ENCODE data around the gene GSTP1.
"Not testable (repeated sequence)": the region's sequence is repeated elsewhere in the genome, so short reads cannot be mapped to it uniquely, and the experiment has no call there.

The GSTP1 gene

DNA sequence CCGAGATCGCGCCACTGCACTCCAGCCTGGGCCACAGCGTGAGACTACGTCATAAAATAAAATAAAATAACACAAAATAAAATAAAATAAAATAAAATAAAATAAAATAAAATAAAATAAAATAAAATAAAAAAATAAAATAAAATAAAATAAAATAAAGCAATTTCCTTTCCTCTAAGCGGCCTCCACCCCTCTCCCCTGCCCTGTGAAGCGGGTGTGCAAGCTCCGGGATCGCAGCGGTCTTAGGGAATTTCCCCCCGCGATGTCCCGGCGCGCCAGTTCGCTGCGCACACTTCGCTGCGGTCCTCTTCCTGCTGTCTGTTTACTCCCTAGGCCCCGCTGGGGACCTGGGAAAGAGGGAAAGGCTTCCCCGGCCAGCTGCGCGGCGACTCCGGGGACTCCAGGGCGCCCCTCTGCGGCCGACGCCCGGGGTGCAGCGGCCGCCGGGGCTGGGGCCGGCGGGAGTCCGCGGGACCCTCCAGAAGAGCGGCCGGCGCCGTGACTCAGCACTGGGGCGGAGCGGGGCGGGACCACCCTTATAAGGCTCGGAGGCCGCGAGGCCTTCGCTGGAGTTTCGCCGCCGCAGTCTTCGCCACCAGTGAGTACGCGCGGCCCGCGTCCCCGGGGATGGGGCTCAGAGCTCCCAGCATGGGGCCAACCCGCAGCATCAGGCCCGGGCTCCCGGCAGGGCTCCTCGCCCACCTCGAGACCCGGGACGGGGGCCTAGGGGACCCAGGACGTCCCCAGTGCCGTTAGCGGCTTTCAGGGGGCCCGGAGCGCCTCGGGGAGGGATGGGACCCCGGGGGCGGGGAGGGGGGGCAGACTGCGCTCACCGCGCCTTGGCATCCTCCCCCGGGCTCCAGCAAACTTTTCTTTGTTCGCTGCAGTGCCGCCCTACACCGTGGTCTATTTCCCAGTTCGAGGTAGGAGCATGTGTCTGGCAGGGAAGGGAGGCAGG lies at the start of gene GSTP1:
Gene GSTP1, plus strand, starts transcription at position 566 of the 958 bp plus-strand sequence. Its CDS starts 32 bp downstream, at position 598.
- peak; percentile 85 to 94 (median 92) for DNase-seq

DNA sequence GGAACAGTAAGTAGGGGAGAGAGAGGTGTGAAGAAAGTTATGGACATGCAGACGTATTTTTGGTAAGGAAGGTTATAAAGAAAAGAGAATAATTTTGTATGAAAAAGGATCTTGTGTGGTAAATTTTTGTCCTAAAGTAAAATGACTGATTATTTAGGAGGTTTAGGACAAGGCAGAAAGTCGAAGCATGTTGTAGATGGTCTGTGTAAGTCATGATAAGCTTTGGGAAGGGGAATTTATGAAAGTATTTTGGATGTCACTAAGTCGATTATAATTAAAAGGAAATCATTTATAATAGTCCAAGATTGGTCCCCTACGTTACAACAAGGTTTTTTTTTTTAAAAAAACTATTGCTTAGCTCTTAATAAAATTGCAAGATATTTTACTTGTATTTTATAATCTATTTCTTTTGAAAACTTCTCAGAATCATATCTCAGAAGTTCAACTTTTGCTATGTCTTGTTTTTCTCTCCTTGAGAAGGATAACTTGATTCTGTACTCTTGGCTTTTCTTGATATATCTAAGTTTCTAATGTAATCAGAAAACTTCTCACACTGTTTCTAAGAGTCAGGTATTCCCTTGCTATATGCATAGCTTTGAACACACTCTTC lies 49.4 kb upstream of the GSTP1 start:
- no peak for DNase-seq

DNA sequence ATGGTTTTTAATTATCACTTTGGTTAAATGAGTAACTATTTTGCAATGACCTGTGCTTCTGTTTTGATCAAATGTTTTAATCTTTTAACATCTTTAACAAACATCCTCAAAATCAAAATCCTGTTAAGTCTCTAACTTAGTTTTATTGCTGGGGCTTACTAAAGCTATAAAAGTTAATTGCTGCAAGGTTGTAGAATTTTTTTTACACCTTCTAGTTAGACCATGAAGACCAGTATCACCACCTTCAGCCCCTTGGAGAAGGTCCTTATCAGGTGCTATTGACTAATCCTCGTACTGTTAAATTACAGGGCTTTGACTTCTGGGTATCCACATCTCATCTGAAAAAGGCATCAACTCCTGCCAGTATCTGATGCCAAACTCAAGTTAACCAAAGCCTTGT lies 48.1 kb upstream of the GSTP1 start:
- DNase-seq, result no peak

DNA sequence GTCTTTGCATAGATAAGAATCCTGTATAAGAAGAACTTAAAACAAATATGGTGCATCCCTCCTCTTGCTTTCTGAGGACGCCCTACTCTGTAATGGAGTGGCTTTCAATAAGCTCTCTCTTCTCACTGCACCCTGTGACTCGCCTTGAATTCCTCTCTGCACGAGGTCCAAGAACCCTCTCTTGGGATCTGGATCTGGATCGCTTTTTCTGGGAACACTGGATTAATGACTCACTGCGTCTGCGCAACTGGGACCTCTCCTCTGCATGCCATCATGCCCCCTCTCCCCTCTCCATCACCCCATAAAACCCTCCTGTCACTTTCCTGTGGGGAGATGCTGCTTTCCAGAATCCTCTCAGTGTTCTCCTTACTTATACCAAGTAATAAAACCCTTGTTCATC lies 45.3 kb upstream of the GSTP1 start:
- no peak for DNase-seq

DNA sequence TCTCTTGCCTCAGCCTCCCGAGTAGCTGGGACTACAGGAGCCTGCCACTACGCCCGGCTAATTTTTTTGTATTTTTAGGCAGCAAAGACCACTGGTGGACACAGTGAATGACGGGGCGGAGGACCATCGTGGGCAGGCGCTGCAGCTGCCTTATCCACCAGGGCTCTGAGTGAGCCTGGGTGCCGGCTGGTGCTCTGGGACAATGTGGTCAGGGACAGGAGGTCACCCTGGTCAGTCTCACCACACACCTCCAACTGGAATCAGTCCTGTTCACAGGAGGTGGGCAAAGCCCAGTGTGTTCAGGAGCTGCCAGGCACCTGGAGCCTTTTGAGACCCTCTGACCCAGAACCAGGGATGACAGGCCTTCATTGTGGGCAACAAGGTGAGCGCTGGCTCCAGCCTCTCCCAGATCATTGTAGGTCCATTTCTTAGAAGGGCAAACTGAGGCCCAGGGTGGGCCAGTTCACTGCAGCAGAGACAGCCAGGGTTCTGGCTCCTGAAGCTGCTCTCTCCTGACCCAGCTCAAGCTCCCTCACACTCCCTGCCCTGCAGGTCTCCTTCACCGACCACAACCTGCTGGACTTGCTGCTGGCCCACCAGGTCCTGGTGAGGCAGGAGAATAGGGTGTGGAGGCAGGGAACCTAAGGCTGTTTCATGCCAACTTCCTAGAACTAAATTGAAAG lies 44.6 kb upstream of the GSTP1 start:
- DNase-seq, result no peak

DNA sequence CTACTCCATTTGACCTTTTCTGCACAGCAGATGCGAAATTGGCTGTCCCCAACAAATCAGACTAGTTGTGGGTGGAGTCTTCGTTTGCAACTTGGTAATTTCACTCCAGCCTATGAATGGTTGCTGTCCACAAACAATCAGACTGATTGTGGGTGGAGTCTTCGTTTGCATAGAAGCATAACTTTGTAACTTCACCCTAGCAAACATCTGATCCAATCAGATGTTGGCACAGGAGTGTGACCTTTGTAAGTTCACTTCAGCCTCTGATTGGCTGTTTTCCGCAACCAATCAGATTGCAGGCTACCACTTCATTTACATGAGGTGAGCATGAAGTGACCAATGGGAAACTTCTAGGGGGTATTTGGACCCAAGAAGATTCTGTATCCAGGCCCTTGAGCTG lies 44.1 kb upstream of the GSTP1 start:
- no peak for DNase-seq

DNA sequence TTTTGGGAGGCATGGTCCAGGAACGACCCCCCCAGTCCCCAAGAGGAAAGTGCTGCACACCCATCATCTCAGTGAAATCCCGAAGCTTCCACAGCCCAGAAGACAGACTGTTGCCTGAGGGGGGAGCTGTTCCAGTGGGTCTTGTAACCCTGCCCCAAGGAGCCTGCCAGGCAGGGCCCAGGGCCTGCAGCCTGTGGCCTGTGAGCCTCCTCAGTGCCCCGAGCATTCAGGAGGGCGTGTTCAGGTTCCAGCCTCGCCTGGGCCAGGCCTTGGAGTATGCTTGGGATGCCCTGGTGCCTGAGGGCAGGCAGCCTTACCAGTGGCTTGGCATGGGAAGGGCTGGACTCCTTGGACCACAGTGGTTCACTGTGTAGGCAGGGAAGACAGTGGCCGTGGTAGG lies 42.4 kb upstream of the GSTP1 start:
- DNase-seq, result no peak

DNA sequence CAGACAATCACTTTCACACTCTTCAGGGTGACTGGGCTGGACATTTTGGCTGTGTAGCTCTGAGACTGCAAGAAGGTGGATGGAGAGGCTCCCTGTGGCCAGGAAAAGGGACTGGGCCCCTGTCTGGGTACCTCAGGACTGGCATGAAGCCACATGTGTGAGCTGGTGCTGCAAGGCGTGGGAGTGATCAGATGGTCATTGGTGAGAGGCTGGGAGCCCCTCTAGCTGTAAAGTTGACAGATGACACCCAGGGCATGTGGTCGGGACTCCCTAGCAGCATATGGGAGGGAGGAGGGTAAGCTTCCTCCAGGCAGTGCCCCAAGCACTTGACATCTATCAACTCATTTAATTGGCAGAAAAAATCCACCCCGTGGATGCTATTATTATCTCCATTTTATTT lies 41.4 kb upstream of the GSTP1 start:
- no peak for DNase-seq

DNA sequence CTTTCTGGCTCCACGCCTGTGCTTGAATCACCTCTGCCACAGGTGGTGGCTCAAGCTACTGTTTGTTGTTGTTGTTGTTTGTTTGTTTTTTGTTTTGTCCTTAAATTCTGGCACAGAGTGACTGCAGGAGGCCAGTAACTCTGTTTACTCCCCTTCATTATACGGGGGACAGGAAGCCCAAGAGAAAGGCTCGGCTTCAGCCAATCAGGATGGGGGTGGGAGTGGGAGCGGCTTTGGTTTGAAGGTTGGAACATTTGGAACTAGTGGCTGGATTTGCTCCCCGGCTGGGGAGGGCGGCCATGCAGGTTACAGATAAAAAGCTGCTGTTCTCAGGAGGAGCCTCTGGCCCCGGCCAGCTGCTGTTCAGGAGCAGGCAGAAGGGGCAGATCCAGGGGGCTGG lies 40.6 kb upstream of the GSTP1 start:
- no peak for DNase-seq

DNA sequence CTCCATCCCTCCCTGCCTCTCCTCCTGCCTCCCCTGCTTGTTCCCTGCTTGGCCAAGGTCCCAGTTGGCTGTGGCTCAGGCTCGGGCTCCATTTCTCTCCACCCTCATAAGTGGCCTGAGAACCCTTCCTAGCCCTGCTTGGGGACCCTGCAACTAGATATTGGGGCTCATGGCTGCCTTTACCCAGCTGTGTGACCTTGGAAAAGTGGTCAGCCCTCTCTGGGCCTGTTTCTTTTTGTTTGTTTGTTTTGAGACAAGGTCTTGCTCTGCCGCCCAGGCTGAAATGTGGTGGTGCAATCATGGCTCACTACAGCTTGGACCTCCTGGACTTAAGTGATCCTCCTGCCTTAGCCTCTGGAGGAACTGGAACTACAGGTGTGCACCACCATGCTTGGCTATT lies 40.0 kb upstream of the GSTP1 start:
- DNase-seq, result no peak

DNA sequence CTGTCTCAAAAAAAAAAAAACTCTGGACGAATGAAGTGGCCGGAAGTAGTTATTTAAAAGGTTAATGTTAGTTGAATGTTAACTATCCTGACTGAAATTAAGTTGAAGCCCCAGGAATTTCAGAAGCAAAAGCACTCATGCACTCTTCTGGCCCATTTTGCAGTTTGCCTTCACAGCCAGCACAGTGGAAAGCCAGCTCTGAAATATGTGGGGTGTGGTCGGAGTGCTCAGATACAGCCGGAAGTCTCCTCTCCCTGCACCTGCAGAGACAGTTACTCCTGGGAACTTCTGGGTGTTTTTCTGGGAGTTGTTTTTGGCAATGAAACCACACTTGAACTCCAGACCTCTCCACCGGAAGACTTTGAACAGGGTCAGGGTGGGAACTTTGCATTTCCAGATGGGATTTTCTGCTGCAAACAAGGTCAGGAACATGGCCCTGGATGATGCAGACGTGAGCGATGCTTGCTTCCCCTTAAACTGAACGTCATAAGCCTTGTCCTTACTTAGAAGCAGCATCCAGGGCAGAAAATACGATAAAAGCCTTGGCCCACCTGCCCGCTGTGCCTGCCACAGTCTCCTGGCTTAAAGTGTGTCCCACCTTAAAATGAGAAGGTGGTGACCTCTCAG lies 38.9 kb upstream of the GSTP1 start:
- no peak for DNase-seq

DNA sequence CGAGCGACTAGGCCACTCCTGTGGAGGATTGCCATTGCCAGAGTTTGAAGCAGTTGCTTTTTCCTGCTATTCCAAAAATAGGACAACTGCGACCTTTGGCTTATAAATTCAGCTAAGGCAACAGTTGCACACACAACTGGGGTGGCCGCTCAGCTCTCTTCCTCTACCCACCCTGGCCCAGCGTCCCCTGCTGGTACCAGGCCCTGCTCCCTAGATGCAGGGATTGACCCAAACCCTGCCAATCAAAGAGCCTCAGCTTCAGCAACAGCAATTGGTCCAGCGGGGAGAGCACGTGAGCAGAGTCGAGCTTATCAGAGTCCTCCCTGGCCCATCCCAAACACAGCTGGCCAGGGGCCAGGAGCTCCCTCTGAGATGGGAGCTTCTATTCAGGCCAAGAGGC lies 38.3 kb upstream of the GSTP1 start:
- no peak for DNase-seq

DNA sequence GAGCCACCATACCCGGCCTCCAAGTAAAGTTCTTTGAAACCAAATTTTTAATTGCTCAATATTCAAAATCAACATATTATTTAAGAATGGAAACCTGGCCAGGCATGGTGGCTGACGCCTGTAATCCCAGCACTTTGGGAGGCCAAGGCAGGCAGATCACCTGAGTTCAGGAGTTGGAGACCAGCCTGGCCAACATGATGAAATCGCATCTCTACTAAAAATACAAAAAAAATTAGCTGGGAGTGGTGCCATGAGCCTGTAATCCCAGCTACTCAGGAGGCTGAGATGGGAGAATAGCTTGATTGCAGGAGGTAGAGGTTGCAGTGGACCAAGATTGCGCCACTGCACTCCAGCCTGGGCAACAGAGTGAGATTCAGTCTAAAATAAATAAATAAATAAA lies 35.5 kb upstream of the GSTP1 start:
- not testable (repeated sequence) for DNase-seq

DNA sequence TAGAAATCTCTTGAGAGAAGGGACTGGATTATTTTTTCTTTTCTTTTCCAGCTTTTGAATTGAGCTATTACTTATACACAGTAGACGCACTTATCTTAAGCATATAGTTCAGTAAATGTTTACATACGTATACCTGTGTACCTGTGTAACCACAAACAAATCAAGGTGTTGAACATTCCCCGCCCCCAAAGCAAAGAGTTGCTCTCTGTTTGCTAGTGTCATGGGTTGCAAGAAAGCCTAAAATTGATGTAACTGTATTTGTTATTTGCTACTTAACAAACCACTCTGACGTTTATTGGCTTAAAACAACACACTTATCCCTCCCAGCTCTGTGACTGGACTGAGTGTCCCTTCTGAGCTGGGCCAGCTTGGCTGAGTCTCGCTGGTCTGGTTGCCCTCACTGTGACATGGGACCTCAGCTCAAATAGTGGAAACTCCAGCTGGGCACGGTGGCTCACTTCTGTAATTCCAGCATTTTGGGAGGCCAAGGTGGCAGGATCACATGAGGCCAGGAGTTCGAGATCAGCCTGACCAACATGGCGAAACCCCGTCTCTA lies 35.0 kb upstream of the GSTP1 start:
- DNase-seq, result no peak

DNA sequence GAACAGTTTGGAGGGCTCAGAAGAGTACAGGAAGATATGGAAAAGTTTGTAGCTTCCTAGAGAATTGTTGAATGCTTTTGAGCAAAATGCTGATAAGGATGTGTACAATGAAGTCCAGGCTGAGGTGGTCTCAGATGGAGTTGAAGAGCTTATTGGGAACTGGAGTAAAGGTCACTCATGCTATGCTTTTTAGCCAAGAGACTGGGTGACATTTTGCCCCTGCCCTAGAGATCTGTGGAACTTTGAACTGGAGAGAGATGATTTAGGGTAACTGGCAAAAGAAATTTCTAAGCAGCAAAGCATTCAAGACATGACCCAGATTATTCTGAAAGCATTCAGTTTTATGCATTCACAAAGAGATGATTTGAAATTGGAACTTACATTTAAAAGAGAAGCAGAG lies 32.5 kb upstream of the GSTP1 start:
- DNase-seq, result no peak

DNA sequence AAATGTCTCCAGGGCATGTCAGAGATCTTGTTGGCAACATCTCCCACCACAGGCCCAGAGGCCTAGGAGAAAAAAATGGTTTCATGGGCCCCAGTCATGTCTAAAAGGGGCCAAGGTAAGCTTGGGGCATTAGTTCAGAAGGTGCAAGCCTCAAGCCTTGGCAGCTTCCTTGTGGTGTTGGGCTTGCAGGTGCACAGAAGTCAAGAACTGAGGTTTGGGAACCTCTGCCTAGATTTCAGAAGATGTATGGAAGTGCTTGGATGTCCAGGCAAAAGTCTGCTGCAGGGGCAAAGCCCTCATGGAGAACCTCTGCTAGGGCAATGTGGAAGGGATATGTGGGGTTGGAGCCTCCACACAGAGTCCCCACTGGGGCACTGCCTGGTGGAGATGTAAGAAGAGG lies 31.9 kb upstream of the GSTP1 start:
- not testable (repeated sequence) for DNase-seq

DNA sequence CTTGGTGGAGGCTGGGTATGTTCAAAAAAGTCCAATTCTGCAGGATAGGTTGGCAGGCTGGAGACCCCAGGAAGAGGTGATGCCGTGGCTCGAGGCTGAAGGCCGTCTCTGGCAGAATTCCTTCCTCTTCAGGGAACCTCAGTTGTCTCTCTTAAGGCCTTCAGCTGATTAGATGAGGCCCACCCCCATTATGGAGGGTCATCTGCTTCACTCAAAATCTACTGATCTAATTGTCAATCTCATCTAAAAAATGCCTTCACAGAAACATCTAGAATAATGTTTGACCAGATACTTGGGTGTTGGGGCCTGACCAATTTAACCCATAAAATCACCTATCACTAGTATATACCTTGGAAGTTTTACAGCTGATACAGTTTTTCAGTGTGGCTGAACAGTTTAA lies 27.4 kb upstream of the GSTP1 start:
- DNase-seq, result no peak

DNA sequence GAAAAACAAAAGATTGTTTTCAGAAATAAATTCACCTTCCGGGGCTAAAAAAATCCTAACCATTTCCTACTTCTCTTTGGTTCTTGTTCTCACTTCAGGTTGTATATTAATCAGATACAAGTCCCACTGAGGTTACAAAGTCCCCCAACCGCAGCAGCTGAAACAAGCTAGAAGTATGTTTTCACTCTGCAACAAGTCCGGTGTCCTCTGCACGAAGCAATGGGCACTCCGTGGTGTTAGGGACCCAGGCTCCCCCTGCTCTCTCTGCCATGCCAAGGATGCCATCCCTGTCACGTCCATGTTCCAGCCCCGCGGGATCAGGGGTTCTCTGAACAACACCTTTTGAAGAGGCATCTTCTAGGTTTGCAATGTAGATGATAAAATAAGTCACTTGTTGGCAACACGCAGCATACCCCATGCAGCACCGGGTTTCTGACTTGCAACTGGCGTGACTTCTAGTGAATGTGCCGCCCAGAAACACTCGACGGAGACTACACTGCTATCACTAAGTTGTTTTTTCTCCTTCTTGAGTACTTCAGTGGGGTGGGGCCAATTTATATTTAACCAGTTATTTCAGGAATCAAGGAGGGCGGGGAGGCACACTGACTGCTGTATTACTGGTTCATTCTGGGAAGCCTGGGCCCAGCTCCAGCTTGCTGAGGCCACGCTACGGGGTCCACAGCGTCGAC lies 25.4 kb upstream of the GSTP1 start:
- DNase-seq, result no peak

DNA sequence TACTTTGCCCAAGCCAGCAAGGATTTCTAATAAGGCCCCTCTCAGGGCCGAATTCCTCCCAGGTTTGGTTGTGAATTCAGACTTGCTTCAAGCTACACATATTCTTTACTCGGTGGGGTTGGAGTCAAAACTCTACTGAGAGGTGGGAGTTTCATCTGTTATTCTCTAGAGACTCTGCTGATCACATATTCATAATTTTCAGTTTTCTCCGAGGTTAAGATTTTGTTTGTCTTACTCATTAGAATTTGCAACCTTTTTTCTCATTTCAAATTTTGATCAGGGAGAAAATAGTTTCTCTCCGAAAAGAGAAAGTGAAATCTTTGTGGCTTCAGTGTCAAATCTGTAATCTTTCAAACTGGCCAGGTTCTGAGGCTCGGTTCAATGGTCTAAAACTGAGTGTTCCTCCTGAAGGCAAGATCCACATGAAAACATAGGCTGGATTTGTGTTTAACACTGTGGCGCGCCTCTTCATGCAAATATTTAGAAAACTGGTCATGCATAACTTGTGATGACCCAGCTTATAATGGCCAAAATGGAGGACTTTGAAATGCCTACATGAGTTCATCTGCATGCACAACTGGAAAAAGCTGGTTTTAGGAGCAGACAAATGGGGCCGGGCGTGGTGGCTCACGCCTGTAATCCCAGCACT lies 21.5 kb upstream of the GSTP1 start:
- DNase-seq, result no peak

DNA sequence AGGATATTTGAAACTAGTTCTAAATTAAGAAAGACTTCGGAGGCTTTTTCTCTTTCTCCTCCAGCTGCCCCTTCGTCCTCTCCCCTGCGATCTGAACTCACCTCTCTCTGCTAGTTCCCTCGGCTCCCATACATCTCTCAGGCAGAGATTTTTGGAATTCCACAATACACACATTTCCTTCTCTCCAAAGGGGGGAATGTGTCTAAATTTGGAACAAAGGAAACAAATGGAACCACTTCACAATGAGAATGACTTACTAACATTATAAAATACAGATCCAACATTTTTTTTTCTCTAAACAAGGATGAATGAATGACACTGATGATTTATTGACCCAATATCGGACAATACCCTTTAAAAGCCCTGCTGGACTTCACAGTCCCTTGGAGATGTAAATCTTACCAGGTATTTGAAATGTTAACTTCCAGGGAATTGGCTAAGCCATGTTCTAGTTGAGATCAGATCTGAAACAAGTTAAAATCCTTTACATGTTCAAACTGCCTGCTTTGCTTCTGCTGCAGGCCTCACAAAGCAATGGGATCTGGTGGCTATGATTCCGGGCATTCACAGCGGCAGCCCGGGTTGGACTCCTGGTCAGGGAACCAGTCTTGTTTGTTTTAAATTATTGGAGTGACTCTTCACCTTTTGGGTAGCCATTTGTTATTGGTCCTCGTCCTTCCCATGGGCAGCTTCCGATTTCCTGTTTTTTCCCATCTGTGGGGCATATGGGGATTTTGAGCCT lies 20.5 kb upstream of the GSTP1 start:
- DNase-seq, result no peak

DNA sequence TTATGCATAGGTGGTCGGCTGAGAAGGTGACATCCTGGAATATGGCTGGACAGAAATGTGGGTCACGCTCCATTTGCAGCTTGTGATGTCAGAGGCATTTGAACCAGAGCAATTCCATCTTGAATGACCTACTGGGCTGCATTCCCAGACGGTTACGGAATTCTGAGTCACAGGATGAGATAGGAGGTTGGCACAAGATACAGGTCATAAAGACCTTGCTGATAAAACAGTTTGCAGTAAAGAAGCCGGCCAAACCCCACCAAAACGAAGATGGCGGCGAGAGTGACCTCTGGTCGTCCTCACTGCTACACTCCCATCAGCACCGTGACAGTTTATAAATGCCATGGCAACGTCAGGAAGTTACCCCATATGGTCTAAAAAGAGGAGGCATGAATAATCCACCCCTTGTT lies 19.9 kb upstream of the GSTP1 start:
- not testable (repeated sequence) for DNase-seq
